AG08395 (cell line): Measurements from ENCODE around the gene NEMP2.
"Not testable (repeated sequence)": the region's sequence is repeated elsewhere in the genome, so short reads cannot be mapped to it uniquely, and the experiment has no call there.

ENCODE experiments used
- DNase-seq: peaks from one replicate; pipeline ENCODE4 v3.0.0; 2012; ENCODE audit warnings: mixed read lengths, low spot score

Gene NEMP2

DNA sequence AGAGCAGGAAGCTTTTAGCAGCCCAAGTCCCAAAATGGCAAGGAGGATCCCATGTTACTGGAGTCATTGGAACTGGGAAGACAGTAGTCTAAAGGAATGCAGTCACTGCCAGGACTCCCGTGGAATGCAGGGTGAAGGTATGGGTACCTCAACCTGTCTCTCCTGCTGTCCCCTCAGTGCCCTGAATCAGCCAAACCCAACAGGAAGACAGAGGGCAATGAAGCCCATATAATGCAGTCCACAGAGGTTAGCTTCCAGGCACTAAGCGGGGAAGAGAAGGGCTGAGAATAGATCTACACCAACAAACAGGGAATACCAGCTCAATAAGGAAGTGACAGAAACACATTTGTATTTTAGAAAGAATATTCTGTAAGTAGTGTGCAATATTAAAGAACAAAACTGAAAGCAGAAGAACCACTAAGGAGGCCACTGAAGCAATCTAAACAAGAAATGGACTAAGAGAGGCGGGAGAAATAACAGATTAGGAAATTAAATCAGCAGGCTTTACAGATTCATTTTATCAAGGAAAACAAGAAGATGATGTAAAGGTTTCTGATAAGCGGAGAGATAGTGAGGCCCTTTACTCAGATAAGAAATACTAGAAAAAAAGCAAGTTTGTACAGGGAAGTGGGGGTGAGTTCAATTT is 8.3 kb downstream of the NEMP2 start:
- no peak for DNase-seq

DNA sequence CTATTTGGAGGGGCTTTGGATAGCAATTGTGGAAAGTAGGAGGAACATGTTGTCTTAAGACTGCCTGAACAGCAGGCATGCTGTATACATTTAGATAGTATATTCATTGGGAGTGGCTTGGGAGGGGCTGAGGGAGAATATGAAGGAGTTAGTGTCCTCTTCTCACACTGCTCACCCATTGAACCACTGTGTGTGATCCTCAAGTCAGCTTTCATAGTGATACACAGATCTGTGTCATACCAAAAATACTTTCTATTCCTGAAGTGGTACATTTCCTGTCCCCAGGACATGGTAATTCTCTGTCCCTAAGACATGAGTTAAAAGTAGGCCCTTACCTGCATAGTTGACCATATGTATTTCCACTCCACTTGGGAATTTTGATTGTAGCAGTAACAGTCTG is 9.6 kb downstream of the NEMP2 start:
- DNase-seq: no peak

DNA sequence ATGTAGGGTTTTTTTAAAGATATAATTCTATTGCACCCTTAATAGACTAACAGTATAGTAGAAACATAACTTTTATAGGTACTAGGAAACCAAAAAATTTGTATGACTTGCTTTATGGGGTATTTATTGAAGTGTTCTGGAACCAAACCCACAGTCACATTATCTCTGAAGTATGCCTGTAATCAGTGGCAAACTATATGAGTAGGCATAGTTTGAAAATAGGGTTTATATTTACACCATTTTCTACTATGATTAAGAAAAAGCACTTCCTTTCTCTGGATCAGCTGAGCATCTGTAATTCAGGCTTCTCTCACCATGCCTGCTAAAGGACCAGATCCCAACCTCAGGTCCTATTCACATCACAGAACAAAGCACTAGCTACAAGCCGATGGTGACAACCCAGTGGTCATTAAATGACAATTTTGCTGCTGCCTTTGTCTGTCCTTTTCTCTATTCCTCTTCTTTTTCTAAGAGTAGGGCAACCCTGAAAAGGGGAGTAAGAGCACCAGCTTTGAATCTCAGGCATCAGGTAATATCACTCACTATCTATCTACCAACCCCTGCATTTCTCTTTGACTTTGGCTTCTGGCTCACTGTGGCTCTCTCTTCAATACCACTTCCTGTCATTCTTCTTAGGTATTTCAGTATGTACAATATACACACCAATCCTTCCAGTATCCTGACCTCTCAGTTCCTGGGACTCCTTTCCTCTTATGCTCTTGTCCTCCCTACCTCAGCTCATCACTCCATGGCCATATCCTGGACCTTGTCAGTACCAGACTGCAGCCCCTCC is 14.4 kb downstream of the NEMP2 start:
- DNase-seq: no peak

DNA sequence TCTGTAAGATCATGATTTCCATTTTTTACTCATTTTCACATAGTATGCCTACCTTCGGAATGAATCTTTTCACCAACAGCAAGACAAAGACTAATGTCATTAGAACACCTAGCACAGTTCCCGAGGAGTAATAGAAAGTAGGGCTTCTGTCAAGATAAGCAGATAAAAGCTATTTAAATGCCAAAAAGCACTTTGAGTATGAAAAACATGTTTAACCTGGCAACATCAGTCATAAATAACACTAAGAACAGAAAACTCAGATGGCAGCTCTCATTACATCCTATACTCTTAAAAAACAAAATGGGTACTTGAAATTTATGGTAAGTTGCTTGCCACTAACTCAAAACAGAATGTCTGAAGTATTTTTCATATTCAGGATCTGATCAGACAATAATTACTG is 17.1 kb downstream of the NEMP2 start:
- DNase-seq: no peak

DNA sequence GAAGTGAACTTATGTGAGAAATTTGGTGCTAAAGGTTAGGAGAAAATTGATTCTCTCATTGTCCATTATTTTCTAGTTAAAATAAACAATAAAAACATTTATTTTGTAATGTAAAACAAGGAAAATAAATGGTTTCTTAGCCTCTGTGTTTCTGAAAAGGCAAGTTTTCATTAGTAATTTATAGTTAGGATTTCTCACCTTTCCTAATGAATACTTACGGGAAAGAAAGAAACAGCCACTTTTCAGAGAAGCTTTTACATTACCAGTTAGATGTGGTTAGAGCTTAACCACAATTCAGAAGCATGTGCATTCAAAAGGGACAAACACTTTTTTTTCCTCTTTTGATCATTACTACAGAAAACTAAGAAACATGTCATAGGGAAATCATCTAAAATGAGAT is 18.8 kb downstream of the NEMP2 start:
- DNase-seq: no peak

DNA sequence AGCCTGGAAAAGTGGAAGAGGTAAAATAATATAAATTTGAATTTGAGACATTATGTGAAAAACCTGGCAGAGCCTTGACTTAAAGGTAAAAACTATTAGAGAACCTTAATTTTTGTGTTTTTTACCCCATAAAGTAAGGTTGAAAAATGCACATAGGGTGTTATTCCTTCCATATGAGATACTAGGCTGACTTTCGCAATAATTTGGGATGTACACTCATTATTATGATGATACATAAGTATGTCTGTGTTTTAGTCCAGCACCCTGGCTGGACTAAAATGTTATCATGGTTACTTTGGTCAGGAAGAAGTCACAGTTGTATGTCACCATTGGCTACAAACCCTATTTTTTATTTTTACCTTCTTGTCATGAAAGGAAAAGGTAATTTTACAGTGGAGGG is 19.8 kb downstream of the NEMP2 start:
- DNase-seq: no peak

DNA sequence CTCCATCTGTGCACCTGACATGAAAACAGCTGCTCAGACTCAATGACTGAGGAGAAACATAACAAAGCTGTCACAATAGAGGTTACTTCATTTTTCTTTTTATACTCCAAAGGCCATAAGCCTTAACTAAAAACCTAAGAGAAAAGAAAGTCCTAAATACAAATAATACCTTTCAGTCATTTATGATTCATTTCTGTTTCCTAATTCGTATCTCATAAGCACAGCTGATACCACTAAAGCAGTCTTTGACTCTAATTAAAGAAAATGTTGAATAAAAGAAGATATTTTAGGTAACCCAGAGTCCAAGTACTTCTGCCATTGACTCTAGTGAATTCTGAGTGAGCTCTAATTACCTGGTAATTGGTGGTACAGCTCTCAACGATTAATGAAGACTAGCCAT is 20.6 kb downstream of the NEMP2 start:
- no peak for DNase-seq

DNA sequence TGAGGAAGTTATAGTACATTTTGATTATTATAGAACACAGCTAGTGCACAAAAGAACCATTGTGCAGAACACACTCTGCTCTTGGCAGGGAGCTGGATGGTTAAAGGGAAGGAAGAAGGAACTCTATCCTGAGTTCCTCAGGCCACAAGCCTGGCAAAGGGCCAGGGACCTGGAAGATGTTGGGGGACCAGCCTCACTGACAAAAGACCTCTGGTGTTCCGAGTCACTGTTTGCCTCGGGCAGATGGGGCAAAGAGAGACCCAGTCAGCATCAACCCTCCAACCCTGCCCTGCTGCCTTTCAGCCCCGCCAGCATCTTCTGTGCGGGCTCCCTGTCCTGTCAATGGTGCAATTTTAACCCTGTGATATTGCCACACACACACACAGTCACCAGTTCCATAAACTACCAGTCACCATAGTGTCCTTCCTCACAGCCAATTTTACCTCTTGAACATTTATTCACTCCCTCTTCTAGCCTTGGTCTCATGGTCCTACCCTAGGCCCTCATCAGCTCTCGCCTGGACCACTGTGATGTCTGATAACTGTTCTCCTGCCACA is 21.9 kb downstream of the NEMP2 start:
- DNase-seq: no peak

DNA sequence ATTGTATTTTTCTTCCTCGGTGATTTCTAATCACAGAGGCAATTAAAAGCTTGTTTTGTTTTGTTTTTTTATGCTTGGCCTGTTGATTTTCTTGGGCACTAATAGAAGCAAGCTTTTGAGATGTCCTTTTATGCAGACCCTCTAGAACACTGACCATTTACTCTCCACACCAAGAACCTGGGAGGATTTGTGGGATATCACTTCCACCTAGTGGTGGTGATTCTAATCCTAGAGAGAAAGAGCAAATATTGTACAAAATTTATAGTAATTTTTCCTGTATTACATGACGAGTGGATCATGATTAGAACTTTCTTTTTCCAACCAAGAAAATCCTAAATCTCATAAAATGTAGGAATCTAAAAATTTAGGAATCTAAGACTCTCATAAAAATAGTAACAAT is 23.4 kb downstream of the NEMP2 start:
- peak; percentile 50 for DNase-seq

DNA sequence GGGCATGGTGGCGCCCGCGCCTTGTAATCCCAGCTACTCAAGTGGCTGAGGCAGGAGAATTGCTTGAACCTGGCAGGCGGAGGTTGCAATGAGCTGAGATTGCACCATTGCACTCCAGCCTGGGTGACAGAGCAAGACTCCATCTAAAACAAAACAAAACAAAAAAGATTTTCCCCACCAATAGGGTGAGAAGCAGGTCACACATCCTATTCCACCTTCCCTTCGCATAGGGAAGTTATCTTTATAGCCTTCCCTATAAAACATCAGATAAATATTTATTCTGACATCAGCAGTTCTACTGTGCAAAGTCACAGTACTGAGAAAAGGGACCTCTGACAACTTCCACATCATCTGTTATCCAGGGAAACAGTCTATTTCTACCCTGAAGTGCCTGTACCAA is 24.6 kb downstream of the NEMP2 start:
- DNase-seq: not testable (repeated sequence)

DNA sequence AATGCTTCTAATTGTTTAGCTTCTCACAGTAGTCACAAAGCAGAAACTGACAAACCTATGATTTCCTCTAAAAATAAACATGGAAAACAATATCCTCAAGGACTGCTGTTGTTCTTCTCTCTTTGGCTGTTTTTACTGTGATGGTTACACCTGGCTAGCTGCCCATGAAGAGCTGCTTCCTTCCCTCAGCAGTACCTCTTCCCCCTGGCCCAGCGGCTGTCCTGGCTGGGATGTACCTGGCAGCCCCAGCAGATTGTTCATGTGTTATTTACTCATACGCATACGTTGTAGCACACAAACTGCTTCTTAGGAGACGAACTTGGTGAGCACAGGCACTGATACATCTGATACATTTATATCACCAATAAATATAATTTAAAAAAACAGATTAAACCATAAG is 27.4 kb downstream of the NEMP2 start:
- DNase-seq: no peak

DNA sequence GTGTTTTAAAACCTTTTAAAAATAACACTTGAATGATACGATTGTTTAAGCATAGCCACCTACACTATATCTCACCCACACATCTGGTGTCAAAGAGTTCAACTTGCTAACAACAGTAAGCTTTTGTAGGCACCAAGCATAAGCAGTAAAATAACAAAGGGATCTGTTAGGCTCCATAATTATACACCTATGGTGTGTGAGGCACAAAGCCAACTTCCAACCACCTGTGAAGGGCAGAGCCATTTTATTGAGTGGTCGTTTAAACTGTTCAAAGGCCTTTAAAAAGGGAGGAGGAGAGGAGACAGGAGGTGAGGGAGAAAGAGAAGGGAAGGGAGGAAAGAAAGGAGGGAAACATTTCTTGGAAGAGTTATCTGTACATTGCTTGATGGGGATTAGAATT is 27.9 kb downstream of the NEMP2 start:
- DNase-seq: no peak

DNA sequence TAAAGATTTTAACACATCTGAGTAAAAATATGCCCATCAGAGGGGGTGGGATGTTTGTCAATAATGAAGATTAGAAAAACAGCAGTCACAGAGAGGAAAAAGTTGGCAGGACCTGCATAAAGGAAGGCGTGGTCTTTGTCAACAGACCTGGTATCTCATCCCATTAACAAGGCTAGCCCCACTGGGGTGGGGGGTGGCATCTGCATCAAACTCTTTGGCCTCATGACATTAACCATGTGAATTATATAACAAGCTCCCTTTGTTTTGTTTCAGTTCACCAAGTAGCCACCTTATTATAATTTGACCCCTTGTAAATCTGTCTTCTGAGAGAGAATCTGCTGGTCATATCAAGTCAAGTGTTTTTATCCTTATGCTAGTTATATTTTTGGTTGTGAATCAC is 28.8 kb downstream of the NEMP2 start:
- DNase-seq: no peak

DNA sequence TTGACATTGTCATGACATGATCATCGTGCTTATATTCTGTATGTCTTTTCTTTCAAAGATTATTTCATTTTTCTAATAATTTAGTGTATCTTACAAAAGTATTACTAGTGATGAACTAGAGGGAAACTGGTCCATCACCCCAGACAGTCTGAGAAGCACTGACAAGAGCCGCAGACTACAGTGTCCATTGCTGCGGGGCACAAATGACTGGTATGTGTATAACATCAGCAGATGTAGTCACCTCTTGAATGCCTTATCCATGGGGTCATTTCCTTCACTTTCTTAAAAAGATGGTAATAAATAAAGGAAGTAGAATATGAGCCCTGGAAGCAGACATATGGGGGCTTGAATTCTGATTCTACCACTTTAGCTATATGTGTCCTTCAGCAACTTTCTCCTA is 29.6 kb downstream of the NEMP2 start:
- no peak for DNase-seq

DNA sequence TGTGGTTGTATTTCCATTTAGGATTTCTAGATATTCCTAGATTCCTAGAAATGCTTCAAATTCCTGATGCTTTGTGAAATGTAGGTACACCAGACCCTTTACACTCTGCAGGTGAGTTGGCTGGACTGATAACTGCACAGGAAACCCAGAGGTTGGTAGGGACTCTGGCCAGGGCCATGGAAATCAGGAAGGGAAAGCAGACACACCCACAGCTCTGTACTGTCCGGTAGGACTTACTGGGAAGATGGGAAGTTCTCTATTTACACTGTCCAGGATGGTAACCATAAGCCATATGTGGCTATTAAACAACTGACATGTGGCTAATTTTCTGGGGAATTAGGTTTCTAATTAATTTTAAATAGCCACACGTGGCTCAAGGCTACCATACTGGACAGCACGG is 31.4 kb downstream of the NEMP2 start:
- DNase-seq: no peak

DNA sequence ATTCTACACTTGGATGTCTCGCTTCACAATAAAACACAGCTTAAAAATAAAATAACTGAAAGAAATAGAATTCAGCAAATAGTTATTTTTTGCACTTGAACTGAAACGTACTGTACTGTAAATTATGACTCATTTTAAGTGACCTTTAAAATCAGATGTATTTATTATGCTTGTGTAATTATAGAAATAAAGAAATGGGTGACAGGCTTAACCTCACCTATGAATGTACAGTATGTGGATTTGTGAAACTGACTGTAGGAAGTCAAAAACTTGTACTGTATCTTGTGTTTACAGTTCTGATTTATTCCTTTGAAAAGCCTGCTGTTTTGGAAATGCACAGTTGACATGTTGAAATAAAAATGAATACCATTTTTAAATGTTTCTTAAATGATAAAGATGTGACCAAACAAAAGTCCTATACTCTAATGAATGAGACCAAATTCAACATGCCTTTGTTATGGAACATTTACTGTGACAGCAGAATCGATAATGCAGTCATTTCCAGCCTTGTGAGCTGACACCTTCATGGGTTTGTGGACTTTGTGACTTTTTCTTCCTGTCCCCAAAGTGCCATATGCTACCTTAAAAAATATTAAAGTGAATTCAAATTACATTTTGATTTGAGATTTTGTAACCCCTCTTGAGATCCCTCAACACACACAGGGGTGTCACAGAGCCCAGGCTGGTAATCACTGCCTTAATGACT is 32.7 kb downstream of the NEMP2 start:
- DNase-seq: no peak

DNA sequence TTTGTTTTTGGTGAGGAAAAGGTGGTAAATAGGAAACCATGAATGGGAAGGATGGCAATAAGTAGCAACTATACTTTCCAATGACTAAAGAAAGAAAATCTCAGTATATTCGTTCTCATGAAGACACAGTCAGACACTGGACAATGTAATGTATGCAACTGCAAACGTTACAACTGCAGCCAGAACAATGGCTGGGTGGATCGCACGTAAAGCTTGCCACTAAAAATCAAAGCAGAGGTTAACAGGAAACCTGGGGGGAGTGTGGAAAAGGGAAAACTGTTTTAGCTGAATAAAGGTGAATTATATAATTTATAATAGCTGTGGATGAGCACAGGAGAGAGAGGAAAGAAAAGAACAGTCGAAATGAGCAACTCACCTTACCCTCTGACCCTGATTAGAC is 33.3 kb downstream of the NEMP2 start:
- no peak for DNase-seq

DNA sequence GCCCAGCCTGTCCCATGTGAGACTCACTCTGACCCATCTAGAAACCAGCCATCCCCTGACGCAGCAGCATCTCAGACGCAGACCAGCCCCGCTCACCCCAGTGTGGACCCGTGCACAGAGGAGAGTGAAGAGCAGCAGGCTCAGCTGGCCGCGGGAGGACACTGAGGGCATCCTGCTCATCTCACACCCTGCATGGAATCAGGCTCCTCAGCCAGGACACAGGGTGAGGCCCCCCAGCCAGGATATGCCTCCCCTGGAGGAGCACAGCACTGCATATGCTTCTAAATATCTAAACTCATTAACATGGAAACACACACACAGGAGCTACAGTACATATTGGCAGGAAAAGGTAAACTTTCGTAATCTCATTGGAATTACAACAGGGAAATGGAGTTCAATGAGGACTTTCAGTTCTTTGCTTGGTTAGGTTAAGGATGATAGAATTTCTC is 34.4 kb downstream of the NEMP2 start:
- no peak for DNase-seq

DNA sequence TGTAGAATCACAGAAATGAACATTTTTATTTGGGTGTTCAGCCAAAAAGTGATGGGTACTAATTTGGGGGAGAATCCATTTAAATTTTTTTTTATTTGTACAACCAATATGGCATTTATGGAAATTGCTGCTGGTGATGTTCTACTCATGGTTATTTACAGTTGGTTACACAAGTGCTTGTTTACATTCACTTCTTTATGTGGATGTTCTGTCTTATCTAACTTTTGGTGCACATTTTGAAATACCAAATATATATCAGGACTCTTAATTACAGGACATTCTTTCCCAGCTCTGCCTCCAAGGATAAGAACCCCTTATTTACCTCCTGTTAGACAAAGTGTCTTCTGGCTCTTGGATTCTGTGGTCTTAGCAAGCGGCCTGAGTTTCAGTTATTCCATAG is 35.2 kb downstream of the NEMP2 start:
- DNase-seq: no peak

DNA sequence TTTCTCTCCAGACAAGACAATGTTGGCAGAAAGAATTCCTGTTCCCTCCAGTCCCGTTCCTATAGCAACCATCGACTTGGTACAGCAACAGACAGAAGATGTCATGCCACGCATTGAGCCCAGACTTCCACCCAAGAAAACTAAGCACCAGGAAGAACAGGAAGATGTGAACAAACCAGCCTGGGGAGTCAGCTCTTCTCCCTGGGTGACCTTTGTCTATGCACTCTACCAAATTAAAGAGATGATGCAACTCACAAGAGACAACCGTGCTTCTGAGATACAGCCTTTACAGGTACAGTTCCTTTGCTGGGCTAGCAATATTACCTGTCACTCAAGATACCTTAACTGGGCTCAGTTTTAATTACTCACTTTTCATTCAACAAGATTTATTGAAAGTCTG is 37.1 kb downstream of the NEMP2 start:
- DNase-seq: no peak

DNA sequence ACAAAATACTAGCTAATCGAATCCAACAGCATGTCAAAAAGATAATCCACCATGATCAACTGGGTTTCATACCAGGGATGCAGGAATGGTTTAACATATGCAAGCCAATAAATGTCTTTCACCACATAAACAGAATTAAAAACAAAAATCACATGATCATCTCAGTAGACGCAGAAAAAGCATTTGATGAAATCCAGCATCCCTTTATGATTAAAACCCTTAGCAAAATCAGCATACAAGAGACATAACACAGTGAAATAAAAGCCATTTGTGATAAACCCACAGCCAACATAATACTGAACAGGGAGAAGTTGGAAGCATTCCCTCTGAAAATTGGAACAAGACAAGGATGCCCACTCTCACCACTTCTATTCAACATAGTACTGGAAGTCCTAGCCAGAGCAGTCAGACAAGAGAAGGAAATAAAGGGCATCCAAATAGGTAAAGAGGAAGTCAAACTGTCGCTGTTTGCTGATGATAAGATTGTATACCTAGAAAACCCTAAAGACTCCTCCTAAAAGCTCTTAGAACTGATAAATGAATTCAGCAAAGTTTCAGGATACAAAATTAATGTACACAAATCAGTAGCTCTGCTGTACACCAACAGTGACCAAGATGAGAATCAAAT is 39.8 kb downstream of the NEMP2 start:
- not testable (repeated sequence) for DNase-seq

DNA sequence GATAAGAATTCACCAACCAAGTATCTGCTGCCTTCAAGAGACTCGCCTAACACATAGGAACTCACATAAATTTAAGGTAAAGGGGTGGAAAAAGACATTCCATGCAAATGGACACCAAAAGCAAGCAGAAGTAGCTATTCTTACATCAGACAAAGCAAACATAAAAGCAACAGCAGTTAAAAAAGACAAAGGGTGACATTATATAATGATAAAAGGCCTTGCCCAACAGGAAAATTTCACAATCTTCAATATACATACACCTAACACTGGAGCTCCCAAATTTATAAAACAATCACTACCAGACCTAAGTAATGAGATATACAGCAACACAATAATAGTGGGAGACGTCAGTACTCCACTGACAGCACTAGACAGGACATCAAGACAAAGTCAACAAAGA is 41.4 kb downstream of the NEMP2 start:
- DNase-seq: no peak

DNA sequence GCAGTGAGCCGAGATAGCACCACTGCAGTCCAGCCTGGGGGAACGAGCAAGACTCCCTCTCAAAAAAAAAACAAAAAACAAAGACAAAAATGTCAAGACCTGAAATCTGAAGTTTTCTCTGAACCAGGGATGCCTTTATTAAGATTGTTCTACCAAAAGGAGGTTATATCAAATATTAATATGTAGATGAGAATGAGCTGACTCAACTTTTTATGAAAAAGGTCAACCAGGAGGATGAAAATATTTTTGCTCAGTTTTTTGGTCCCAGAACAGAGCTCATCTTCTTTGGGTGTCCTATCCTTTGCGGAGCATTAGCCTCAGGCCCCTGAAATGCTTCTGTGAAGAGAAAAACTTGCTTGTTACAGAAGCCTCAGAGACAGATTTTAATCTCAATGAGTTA is 44.0 kb downstream of the NEMP2 start:
- DNase-seq: no peak
